ENCODE measurements around the gene ACTN2.

- no peak for TF ChIP-seq POLR2AphosphoS5 (IDR thresholded peaks at IDR 0.05; ENCODE audit: low read depth, low read length)
- TF ChIP-seq TAF1 (IDR thresholded peaks at IDR 0.05; ENCODE audit: borderline replicate concordance, low read depth, low read length): no peak
These were observed 112.7 kb downstream of the ACTN2 start for GRCh38 chr1:236799001-236799400.
